ENCODE measurements around the gene TMSB4X.

TMSB4X gene

DNA sequence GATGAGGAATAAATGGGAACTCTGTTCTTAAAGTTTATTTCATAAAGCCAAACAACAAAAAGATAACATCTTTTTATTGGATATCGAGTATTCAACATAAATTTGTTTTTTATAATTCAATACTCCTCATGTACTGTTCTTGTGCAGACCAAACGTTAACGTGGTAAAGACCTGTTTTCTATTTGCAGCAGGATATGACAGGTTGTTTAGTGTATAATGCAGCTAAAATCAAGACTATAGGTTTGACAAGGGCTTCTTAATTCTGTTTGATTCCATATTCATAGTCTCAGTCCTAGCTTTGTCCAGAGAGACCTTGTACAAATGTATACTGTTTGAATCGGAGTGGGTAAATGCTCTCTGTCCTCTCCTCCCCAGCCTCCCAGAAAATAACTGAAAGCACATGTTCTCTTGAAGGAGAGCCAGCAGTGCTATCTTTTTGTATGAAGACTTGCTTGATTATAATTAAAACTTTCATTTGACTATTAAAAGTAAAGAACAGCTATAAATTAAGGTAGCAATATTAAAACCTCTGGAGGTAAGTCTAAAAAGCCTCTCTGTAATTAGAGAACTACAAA lies 17.7 kb downstream of the TMSB4X start:
- no peaks in the 10 kb centered on the region for H3K36me3 ChIP-seq (ENCODE audit: control insufficient read depth, insufficient read depth, low read length)
- no peaks in the 10 kb centered on the region for H3K27me3 ChIP-seq (replicated peaks; ENCODE audit: control insufficient read depth, insufficient read depth, low read length)
- TF ChIP-seq, protein P1, sequence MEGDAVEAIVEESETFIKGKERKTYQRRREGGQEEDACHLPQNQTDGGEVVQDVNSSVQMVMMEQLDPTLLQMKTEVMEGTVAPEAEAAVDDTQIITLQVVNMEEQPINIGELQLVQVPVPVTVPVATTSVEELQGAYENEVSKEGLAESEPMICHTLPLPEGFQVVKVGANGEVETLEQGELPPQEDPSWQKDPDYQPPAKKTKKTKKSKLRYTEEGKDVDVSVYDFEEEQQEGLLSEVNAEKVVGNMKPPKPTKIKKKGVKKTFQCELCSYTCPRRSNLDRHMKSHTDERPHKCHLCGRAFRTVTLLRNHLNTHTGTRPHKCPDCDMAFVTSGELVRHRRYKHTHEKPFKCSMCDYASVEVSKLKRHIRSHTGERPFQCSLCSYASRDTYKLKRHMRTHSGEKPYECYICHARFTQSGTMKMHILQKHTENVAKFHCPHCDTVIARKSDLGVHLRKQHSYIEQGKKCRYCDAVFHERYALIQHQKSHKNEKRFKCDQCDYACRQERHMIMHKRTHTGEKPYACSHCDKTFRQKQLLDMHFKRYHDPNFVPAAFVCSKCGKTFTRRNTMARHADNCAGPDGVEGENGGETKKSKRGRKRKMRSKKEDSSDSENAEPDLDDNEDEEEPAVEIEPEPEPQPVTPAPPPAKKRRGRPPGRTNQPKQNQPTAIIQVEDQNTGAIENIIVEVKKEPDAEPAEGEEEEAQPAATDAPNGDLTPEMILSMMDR (IDR thresholded peaks at IDR 0.05; ENCODE audit: insufficient read depth, low read length, poor library complexity, severe bottlenecking), result no peak
- H3K4me3 ChIP-seq (replicated peaks; ENCODE audit: low read depth, low read length), result no peak overlapping the region
- DNase-seq (ENCODE audit: extremely low read depth, insufficient read length), result no peak

DNA sequence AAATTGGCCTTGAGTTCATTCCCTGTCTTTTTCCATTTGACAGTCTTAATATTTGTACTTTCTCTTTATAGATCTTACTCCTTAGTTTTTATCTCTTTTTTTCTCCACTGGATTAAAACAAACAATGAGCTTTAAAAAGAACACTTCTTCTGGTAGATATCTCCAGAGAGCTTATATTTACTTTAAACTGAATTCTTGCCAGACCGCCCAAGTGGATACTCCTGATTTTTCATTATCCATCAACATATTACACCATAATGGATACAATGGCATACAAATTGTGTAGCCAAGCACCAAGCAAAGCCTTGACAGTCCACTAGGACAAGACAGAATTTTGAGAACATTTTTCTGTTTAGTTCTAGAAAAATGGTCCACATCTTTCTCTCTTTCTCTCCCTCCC lies 18.9 kb downstream of the TMSB4X start:
- no peak for DNase-seq (ENCODE audit: extremely low read depth, insufficient read length)
- no peaks in the 10 kb centered on the region for H3K36me3 ChIP-seq (ENCODE audit: control insufficient read depth, insufficient read depth, low read length)

DNA sequence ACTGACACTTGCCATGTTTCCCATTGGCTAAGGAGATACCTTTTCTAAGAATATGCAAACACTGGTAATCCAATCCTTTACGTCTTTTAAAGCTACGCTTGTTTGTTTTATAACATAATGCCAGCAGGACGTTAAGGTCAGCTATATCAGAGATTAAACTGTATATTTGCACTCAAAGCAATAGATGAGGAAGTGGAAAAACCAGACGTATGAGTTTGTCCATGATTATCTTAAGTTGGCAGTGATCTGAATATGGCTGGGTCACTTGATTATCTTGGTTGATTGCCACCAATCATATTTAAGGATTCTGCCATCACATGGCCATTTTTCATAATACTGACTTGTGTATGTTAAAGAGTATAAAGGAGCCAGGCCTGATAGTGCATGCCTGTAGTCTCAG lies 19.4 kb downstream of the TMSB4X start:
- no peak for DNase-seq (ENCODE audit: extremely low read depth, insufficient read length)
- H3K27me3 ChIP-seq (replicated peaks; ENCODE audit: control insufficient read depth, insufficient read depth, low read length), result no peaks in the 10 kb centered on the region
- TF ChIP-seq, protein P1 (IDR thresholded peaks at IDR 0.05; ENCODE audit: insufficient read depth, low read length, poor library complexity, severe bottlenecking), result no peak
- H3K36me3 ChIP-seq (ENCODE audit: control insufficient read depth, insufficient read depth, low read length), result no peaks in the 10 kb centered on the region
- H3K4me3 ChIP-seq (replicated peaks; ENCODE audit: low read depth, low read length), result no peak overlapping the region

More for the DNA sequence above, 18.9 kb downstream of the TMSB4X start:
- Histone ChIP-seq H3K27me3 (replicated peaks; ENCODE audit: control insufficient read depth, insufficient read depth, low read length) (no peaks in the 10 kb centered on the region), H3K4me3 (replicated peaks; ENCODE audit: low read depth, low read length) (no peak overlapping the region)
- TF ChIP-seq, protein P1 (IDR thresholded peaks at IDR 0.05; ENCODE audit: insufficient read depth, low read length, poor library complexity, severe bottlenecking), result no peak

DNA sequence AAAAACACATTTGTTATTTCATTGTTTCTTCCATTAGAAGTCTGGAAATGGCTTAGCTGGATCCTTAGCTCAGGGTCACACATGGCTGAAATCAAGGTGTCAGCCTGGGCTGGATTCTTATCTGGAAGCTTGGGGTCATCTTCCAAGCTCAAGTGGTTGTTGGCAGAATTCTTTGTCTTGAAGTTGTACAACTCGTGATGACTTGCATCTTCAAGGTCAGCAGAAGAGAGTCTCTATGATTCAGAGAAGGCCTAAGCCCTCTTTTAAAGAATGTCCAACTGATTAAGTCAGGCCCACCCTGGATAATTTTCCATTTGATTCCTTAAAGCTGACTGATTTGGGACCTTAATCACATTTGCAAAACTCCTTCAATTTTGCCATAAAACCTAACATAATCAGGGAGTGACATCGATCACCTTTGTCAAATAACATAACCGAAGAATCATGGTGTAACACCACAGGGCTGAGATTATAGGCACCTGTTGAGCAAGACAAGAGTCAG lies 22.1 kb downstream of the TMSB4X start:
- H3K36me3 ChIP-seq (ENCODE audit: control insufficient read depth, insufficient read depth, low read length), result no peaks in the 10 kb centered on the region
- TF ChIP-seq, protein P1 (IDR thresholded peaks at IDR 0.05; ENCODE audit: insufficient read depth, low read length, poor library complexity, severe bottlenecking), result no peak
- no peak overlapping the region for H3K4me3 ChIP-seq (replicated peaks; ENCODE audit: low read depth, low read length)
- DNase-seq (ENCODE audit: extremely low read depth, insufficient read length), result no peak
- H3K27me3 ChIP-seq (replicated peaks; ENCODE audit: control insufficient read depth, insufficient read depth, low read length), result no peaks in the 10 kb centered on the region

- DNase-seq (ENCODE audit: extremely low read depth, insufficient read length), result no peak
- Histone ChIP-seq H3K27me3 (replicated peaks; ENCODE audit: control insufficient read depth, insufficient read depth, low read length) (no peaks in the 10 kb centered on the region), H3K4me3 (replicated peaks; ENCODE audit: low read depth, low read length) (no peak overlapping the region), H3K36me3 (ENCODE audit: control insufficient read depth, insufficient read depth, low read length) (no peaks in the 10 kb centered on the region)
- TF ChIP-seq, protein P1 (IDR thresholded peaks at IDR 0.05; ENCODE audit: insufficient read depth, low read length, poor library complexity, severe bottlenecking), result no peak
Observed at GRCh38 chrX:12997906-12998687, 23.2 kb downstream of the TMSB4X start.

All from GM06990 (cell line).